Thoracic aorta (tissue), 2 donors: Measurements from ENCODE around the gene SMIM35. TPM values are rescaled to one million over a fixed set of nuclear protein-coding genes. Genes with fewer than 3 reads are reported as not detected.

Experiments used
- ATAC-seq: fragments of 150-250 bp; one replicate; pipeline ENCODE4 v1.8.0; 2017; ENCODE audit warnings: low read depth; ENCODE audit not compliant: insufficient number of reproducible peaks, low FRiP score
- DNase-seq: peaks from one replicate; pipeline ENCODE4 v3.0.0-alpha.2; 2020; ENCODE audit warnings: low spot score
- H3K27ac ChIP-seq, 2 donors: fragments of 200-600 bp; sonication (generic); 1 replicate in 1 of 2; 2 replicates in 1 of 2; pipeline ENCODE4 v1.5.1; 2016; ENCODE audit warnings: mild to moderate bottlenecking in 2 of 2, moderate library complexity in 2 of 2
- H3K27me3 ChIP-seq: fragments of 200-600 bp; sonication (generic); replicated peaks from 2 replicates; pipeline ENCODE4 v1.6.0; 2016; ENCODE audit warnings: mild to moderate bottlenecking; ENCODE audit not compliant: insufficient read depth
- H3K36me3 ChIP-seq: fragments of 200-600 bp; sonication (generic); one replicate; pipeline ENCODE4 v1.5.1; 2016
- H3K4me1 ChIP-seq, 2 donors: fragments of 200-600 bp; sonication (generic); 1 replicate in 1 of 2; 2 replicates in 1 of 2; pipeline versions ENCODE4 v1.5.1 to v1.6.0; 2016; ENCODE audit warnings: low read depth in 2 of 2, mild to moderate bottlenecking in 1 of 2; ENCODE audit not compliant: control insufficient read depth in 1 of 2
- H3K4me3 ChIP-seq: fragments of 200-600 bp; sonication (generic); 2 replicates; pipeline ENCODE4 v1.5.1; 2016; ENCODE audit warnings: mild to moderate bottlenecking
- H3K9me3 ChIP-seq: fragments of 200-600 bp; sonication (generic); 2 replicates; pipeline ENCODE4 v1.5.1; 2016
- total RNA-seq, 2 donors: library from RNA; depleted of rRNA; stranded (reverse); fragments of >200 nt; gene quantifications; one replicate each; pipeline versions ENCODE4 v1.1.0 to v1.2.3, GENCODE V29; 2016
- TF ChIP-seq, protein P1 (sequence below): fragments of 200-600 bp; sonication (generic); IDR thresholded peaks from one replicate; pipeline ENCODE4 v1.5.1; 2019; ENCODE audit warnings: antibody characterized with exemption

Gene SMIM35
- total RNA-seq, 2 donors from 2014 or later: not detected

- H3K4me1 ChIP-seq: no peaks in the 10 kb centered on the region
- H3K9me3 ChIP-seq: no peaks in the 10 kb centered on the region
- no peak for DNase-seq
- ATAC-seq: no peak
- no peak overlapping the region for H3K27ac ChIP-seq
- H3K27me3 ChIP-seq: no peaks in the 10 kb centered on the region
- H3K36me3 ChIP-seq: no peaks in the 10 kb centered on the region
- TF ChIP-seq, protein P1, sequence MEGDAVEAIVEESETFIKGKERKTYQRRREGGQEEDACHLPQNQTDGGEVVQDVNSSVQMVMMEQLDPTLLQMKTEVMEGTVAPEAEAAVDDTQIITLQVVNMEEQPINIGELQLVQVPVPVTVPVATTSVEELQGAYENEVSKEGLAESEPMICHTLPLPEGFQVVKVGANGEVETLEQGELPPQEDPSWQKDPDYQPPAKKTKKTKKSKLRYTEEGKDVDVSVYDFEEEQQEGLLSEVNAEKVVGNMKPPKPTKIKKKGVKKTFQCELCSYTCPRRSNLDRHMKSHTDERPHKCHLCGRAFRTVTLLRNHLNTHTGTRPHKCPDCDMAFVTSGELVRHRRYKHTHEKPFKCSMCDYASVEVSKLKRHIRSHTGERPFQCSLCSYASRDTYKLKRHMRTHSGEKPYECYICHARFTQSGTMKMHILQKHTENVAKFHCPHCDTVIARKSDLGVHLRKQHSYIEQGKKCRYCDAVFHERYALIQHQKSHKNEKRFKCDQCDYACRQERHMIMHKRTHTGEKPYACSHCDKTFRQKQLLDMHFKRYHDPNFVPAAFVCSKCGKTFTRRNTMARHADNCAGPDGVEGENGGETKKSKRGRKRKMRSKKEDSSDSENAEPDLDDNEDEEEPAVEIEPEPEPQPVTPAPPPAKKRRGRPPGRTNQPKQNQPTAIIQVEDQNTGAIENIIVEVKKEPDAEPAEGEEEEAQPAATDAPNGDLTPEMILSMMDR: no peak
- no peak overlapping the region for H3K4me3 ChIP-seq
Measured at GRCh38 chr11:118108513-118108912, 21.8 kb upstream of the SMIM35 start.

GRCh38 chr11:118106789-118107335, 20.1 kb upstream of the SMIM35 start:
- TF ChIP-seq, protein P1: no peak
- Histone ChIP-seq H3K27ac (no peak overlapping the region), H3K36me3 (no peaks in the 10 kb centered on the region), H3K4me3 (no peak overlapping the region), H3K27me3 (no peaks in the 10 kb centered on the region), H3K9me3 (no peaks in the 10 kb centered on the region), H3K4me1 (no peaks in the 10 kb centered on the region)
- no peak for ATAC-seq
- DNase-seq: no peak

- DNase-seq (no peak), ATAC-seq (no peak)
- Histone ChIP-seq H3K4me1 (no peaks in the 10 kb centered on the region), H3K4me3 (no peak overlapping the region), H3K36me3 (no peaks in the 10 kb centered on the region), H3K27me3 (no peaks in the 10 kb centered on the region), H3K9me3 (no peaks in the 10 kb centered on the region), H3K27ac (no peak overlapping the region)
- TF ChIP-seq, protein P1: no peak
Measured at GRCh38 chr11:118105657-118106305, 19.0 kb upstream of the SMIM35 start.

- TF ChIP-seq, protein P1: no peak
- Histone ChIP-seq H3K9me3 (no peaks in the 10 kb centered on the region), H3K27ac (no peak overlapping the region), H3K4me3 (no peak overlapping the region), H3K27me3 (no peaks in the 10 kb centered on the region), H3K4me1 (no peaks in the 10 kb centered on the region), H3K36me3 (no peaks in the 10 kb centered on the region)
- ATAC-seq: no peak
- DNase-seq: no peak
Measured at GRCh38 chr11:118104491-118104890, 17.7 kb upstream of the SMIM35 start.

DNA sequence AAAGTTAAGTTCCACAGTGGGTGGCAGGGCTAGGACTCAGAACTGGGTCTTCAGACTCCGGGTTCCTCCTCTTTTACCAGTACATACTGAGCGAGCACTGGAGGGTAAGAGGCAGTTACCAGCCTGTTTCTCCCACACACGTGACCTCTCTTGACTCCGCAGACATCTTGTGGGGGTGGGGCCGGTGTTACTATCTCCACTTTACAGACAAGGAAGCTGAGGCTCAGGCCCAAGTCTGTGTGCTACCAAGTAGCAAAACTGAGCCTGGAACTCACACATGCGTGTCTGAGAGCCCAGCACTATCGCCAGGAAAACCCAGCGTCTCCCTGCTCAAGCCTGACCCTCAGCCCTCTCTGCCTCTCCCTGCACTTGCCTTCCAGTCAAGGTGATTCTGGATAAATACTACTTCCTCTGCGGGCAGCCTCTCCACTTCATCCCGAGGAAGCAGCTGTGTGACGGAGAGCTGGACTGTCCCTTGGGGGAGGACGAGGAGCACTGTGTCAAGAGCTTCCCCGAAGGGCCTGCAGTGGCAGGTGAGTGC, 16.0 kb upstream of the SMIM35 start:
- no peak overlapping the region for H3K27ac ChIP-seq
- DNase-seq (no peak), ATAC-seq (no peak)
- no peaks in the 10 kb centered on the region for H3K9me3 ChIP-seq
- no peak overlapping the region for H3K4me3 ChIP-seq
- H3K27me3 ChIP-seq: no peaks in the 10 kb centered on the region
- H3K36me3 ChIP-seq: no peaks in the 10 kb centered on the region
- H3K4me1 ChIP-seq: no peaks in the 10 kb centered on the region
- TF ChIP-seq, protein P1: no peak
